Effector memory CD8-positive, alpha-beta T cell (primary cell): ENCODE data around the gene KICS2.
"Not testable (repeated sequence)": the region's sequence is repeated elsewhere in the genome, so short reads cannot be mapped to it uniquely, and the experiment has no call there.

Experiments used
- ATAC-seq: fragments of 150-1000 bp; cut with Tn5 transposase; replicated peaks from 2 replicates; pipeline ENCODE4 v1.10.0; 2021; ENCODE audit warnings: mild to moderate bottlenecking, moderate library complexity
- DNase-seq, 3 experiments: peaks; one replicate each; pipeline ENCODE4 v3.0.0; 2021
- H3K27ac Mint-ChIP-seq, 2 donors: one replicate each; pipeline ENCODE4 v1.8.0; 2022; ENCODE audit warnings: mild to moderate bottlenecking in 2 of 2, mixed read lengths in 2 of 2, moderate library complexity in 2 of 2
- H3K27me3 Mint-ChIP-seq, 2 donors: one replicate each; pipeline ENCODE4 v1.8.0; 2022; ENCODE audit warnings: mixed read lengths in 2 of 2
- H3K36me3 Mint-ChIP-seq: one replicate; pipeline ENCODE4 v1.8.0; 2022; ENCODE audit warnings: mild to moderate bottlenecking, moderate library complexity, mixed read lengths; ENCODE audit not compliant: insufficient read depth
- H3K4me1 Mint-ChIP-seq, 2 donors: one replicate each; pipeline ENCODE4 v1.8.0; 2022; ENCODE audit warnings: low read depth in 2 of 2, mixed read lengths in 2 of 2
- H3K4me3 Mint-ChIP-seq, 2 donors: one replicate each; pipeline ENCODE4 v1.8.0; 2022; ENCODE audit warnings: mild to moderate bottlenecking in 2 of 2, mixed read lengths in 2 of 2, moderate library complexity in 2 of 2
- H3K9me3 Mint-ChIP-seq, 2 donors: one replicate each; pipeline ENCODE4 v1.8.0; 2022; ENCODE audit warnings: mixed read lengths in 2 of 2

The KICS2 gene

GRCh38 chr12:64236549-64236948 lies 14.5 kb upstream of the KICS2 start:
- Mint-ChIP-seq H3K27me3 (peaks cover 24 to 29% of the 10 kb centered on the region in 2 donors), H3K27ac (no peak overlapping the region), H3K9me3 (no peaks in the 10 kb centered on the region), H3K4me3 (no peak overlapping the region), H3K36me3 (no peaks in the 10 kb centered on the region), H3K4me1 (no peaks in the 10 kb centered on the region)
- DNase-seq (no peak), ATAC-seq (no peak)

- Mint-ChIP-seq H3K4me3 (no peak overlapping the region), H3K27me3 (peaks cover 43 to 50% of the 10 kb centered on the region in 2 donors), H3K4me1 (no peaks in the 10 kb centered on the region), H3K27ac (no peak overlapping the region), H3K36me3 (no peaks in the 10 kb centered on the region), H3K9me3 (no peaks in the 10 kb centered on the region)
- ATAC-seq, result no peak
- DNase-seq, result no peak
These were observed 10.1 kb upstream of the KICS2 start for GRCh38 chr12:64232196-64232595.

DNA sequence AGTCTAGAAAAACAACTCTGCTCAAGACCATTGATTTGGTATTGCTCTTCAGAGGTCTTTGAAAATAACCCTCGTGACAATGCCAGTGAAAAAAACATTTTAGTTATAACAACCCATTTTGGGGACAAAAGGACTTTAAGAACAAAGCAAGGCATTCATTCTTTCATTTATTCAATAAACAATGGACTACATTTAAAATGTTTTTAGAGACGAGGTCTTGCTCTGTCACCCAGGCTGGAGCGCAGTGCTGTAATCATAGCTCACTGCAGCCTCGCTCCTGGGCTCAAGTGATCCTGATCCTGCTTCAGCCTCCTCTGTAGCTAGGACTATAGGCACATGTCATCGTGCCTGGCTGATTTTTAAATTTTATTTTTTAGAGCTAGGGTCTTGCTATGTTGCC lies 7.7 kb upstream of the KICS2 start:
- no peak for DNase-seq
- no peaks in the 10 kb centered on the region for H3K9me3 Mint-ChIP-seq
- H3K4me3 Mint-ChIP-seq, result no peak overlapping the region
- ATAC-seq, result no peak
- H3K27me3 Mint-ChIP-seq, result peaks cover 47 to 54% of the 10 kb centered on the region in 2 donors
- no peak overlapping the region for H3K27ac Mint-ChIP-seq
- no peaks in the 10 kb centered on the region for H3K36me3 Mint-ChIP-seq
- H3K4me1 Mint-ChIP-seq, result no peaks in the 10 kb centered on the region

- peaks cover 42 to 49% of the 10 kb centered on the region in 2 donors for H3K27me3 Mint-ChIP-seq
- ATAC-seq, result no peak
- no peak for DNase-seq
- no peaks in the 10 kb centered on the region for H3K9me3 Mint-ChIP-seq
- H3K4me1 Mint-ChIP-seq, result no peaks in the 10 kb centered on the region
- no peak overlapping the region for H3K4me3 Mint-ChIP-seq
- no peak overlapping the region for H3K27ac Mint-ChIP-seq
- H3K36me3 Mint-ChIP-seq, result no peaks in the 10 kb centered on the region
These were observed 7.1 kb upstream of the KICS2 start for GRCh38 chr12:64229240-64229639.

- no peak for ATAC-seq
- peaks cover 12 to 13% of the 10 kb centered on the region in 2 donors for H3K4me1 Mint-ChIP-seq
- H3K4me3 Mint-ChIP-seq, result no peak overlapping the region
- no peak for DNase-seq
- peaks cover 33 to 34% of the 10 kb centered on the region in 2 donors for H3K27me3 Mint-ChIP-seq
- no peaks in the 10 kb centered on the region for H3K9me3 Mint-ChIP-seq
- no peak overlapping the region for H3K27ac Mint-ChIP-seq
- peaks cover 21% of the 10 kb centered on the region for H3K36me3 Mint-ChIP-seq
These were observed 3.5 kb upstream of the KICS2 start for GRCh38 chr12:64225626-64226025.

GRCh38 chr12:64221651-64222008 lies 466 bp downstream of the KICS2 start:
- peak in 1 of 3 experiments; percentile 34 for DNase-seq
- ATAC-seq, result peak; percentile 25
- Mint-ChIP-seq H3K9me3 (no peaks in the 10 kb centered on the region), H3K27me3 (peaks cover 9% of the 10 kb centered on the region in 2 donors), H3K27ac (peak overlapping the region; percentile 98 to 99), H3K4me1 (peaks cover 12 to 18% of the 10 kb centered on the region in 2 donors), H3K4me3 (peak overlapping the region; percentile 96 to 97), H3K36me3 (peaks cover 21% of the 10 kb centered on the region)

DNA sequence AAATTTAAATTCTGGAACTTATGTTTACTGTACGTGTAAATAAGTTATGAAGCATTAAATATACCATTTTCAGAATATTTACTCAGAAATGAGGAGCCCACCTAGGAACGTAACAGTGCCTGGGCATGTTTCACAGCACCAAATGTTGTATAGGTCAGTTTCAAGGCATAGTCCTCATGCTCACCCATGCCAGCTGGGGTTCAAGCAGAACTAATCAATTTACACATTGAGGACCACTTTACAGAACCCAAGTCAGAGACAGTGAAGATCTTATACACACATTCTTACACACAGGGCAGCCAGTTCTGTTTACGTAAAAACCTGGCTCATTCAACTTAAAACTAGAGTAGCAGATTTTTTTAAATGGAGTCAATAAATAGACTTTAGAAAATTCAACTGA lies 2.0 kb downstream of the KICS2 start:
- H3K4me3 Mint-ChIP-seq, result no peak overlapping the region

DNA sequence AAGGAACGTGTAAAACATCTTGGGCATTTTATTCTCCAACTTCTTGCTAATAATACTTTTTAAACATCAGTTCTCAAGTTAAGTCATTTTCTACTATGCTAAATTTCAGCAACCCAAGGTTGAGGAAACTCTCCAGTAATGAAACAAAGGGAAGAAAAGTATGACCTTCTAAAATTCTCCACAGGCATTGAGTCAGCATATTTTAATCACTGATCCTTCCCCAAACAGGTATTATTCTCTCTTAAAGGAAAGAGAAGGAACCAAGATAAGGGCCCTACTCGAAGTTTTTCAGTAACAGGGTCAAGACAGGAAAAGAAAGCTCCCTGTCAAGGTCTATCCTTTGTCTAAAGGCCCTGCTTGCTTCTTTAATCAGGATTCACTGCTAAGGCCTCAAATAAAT lies 3.0 kb downstream of the KICS2 start:
- Mint-ChIP-seq H3K36me3 (peaks cover 27% of the 10 kb centered on the region), H3K4me3 (peak overlapping the region in 1 of 2 donors; percentile 48), H3K9me3 (no peaks in the 10 kb centered on the region), H3K4me1 (peaks cover 12 to 18% of the 10 kb centered on the region in 2 donors), H3K27ac (peak overlapping the region in 1 of 2 donors; percentile 72), H3K27me3 (no peaks in the 10 kb centered on the region)
- DNase-seq (no peak), ATAC-seq (no peak)

More for the DNA sequence above, 2.0 kb downstream of the KICS2 start:
- H3K27ac Mint-ChIP-seq, result no peak overlapping the region
- DNase-seq (no peak), ATAC-seq (no peak)
- H3K36me3 Mint-ChIP-seq, result peaks cover 21% of the 10 kb centered on the region
- no peaks in the 10 kb centered on the region for H3K9me3 Mint-ChIP-seq
- peaks cover 12 to 18% of the 10 kb centered on the region in 2 donors for H3K4me1 Mint-ChIP-seq
- no peaks in the 10 kb centered on the region for H3K27me3 Mint-ChIP-seq

GRCh38 chr12:64218597-64218996 lies 3.5 kb downstream of the KICS2 start:
- H3K27me3 Mint-ChIP-seq, result no peaks in the 10 kb centered on the region
- DNase-seq, result no peak
- H3K9me3 Mint-ChIP-seq, result no peaks in the 10 kb centered on the region
- H3K36me3 Mint-ChIP-seq, result peaks cover 27% of the 10 kb centered on the region
- peaks cover 12 to 18% of the 10 kb centered on the region in 2 donors for H3K4me1 Mint-ChIP-seq
- H3K27ac Mint-ChIP-seq, result peak overlapping the region in 1 of 2 donors; percentile 72
- no peak for ATAC-seq
- H3K4me3 Mint-ChIP-seq, result peak overlapping the region in 1 of 2 donors; percentile 48

- H3K4me3 Mint-ChIP-seq, H3K9me3 Mint-ChIP-seq: not testable (repeated sequence)
- peak overlapping the region in 1 of 2 donors; percentile 17 for H3K27ac Mint-ChIP-seq
These were observed 4.5 kb downstream of the KICS2 start for GRCh38 chr12:64217643-64218042.

DNA sequence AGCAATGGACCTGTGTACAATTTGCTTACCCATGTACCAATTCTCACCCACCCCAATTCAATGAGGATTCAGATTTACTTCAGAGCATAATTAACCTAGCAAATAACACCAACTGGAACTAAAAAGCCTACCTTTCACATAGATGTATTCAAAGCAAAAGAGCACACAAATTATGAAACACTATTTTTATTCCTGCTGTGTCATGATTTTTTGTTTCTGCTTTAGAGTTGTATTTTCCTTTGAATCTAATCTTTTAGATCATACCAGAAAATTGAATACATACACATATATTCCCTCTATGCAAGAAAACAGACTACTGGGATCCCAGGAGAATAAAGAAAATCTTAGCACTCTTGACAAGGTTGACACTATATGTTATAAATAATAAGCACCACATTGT lies 5.9 kb downstream of the KICS2 start:
- no peak overlapping the region for H3K4me3 Mint-ChIP-seq
- H3K4me1 Mint-ChIP-seq, result peaks cover 4 to 6% of the 10 kb centered on the region in 2 donors
- H3K36me3 Mint-ChIP-seq, result peaks cover 20% of the 10 kb centered on the region
- DNase-seq, result no peak
- no peaks in the 10 kb centered on the region for H3K9me3 Mint-ChIP-seq
- H3K27ac Mint-ChIP-seq, result no peak overlapping the region
- H3K27me3 Mint-ChIP-seq, result no peaks in the 10 kb centered on the region
- ATAC-seq, result no peak

More at GRCh38 chr12:64217643-64218042, 4.5 kb downstream of the KICS2 start:
- DNase-seq, ATAC-seq, H3K27me3 Mint-ChIP-seq: not testable (repeated sequence)
- Mint-ChIP-seq H3K4me1 (peaks cover 12 to 18% of the 10 kb centered on the region in 2 donors), H3K36me3 (peaks cover 24% of the 10 kb centered on the region)

DNA sequence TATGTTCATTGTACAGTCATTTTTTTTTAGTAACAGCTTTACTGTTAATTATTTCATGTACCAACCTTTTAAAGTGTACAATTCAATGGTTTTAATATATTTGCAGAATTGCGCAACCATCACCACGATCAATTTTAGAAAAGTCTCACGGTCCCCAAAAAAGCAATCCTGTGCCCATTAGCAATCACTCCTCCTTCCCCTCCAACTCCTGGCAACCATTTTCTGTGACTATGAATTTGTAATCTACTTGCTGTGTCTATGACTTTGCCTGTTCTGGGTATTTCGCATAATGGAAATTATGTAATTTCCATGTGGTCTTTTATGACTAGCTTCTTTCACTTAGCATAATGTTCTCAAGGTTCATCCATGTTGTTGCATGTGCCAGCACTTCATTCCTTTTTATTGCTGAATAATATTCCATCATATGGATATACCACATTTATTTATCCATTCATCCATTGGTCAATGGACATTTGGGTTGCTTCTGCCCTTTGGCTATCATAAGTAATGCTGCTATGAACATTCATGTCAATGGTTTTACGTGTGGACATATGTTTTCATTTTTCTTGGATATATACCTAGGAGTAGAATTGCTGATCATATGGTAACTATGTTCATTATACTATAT lies 9.9 kb downstream of the KICS2 start:
- no peak for ATAC-seq
- DNase-seq, result no peak
- Mint-ChIP-seq H3K4me3 (no peak overlapping the region), H3K27me3 (no peaks in the 10 kb centered on the region), H3K9me3 (no peaks in the 10 kb centered on the region), H3K36me3 (peaks cover 22% of the 10 kb centered on the region), H3K4me1 (no peaks in the 10 kb centered on the region), H3K27ac (no peak overlapping the region)

- DNase-seq (no peak), ATAC-seq (no peak)
- Mint-ChIP-seq H3K36me3 (peaks cover 13% of the 10 kb centered on the region), H3K4me1 (no peaks in the 10 kb centered on the region), H3K27ac (no peak overlapping the region), H3K4me3 (no peak overlapping the region), H3K27me3 (no peaks in the 10 kb centered on the region), H3K9me3 (no peaks in the 10 kb centered on the region)
These were observed 14.6 kb downstream of the KICS2 start for GRCh38 chr12:64207453-64207852.

GRCh38 chr12:64205542-64205941 lies 16.6 kb downstream of the KICS2 start:
- Mint-ChIP-seq H3K27ac (no peak overlapping the region), H3K4me1 (no peaks in the 10 kb centered on the region), H3K4me3 (no peak overlapping the region), H3K36me3 (peaks cover 4% of the 10 kb centered on the region), H3K9me3 (no peaks in the 10 kb centered on the region), H3K27me3 (no peaks in the 10 kb centered on the region)
- DNase-seq (no peak), ATAC-seq (no peak)
